Erythroblast (primary cell): ENCODE results near the gene SLC9A3.

ENCODE experiments used
- DNase-seq, 2 experiments: peaks; one replicate each; lab custom pipeline; 2025; lab: John Stamatoyannopoulos, UW
- GATA1 ChIP-seq: IDR thresholded peaks from 2 replicates; pipeline ENCODE4 v1.6.1; 2011; ENCODE audit warnings: low read depth, mild to moderate bottlenecking, control low read depth, low read length, moderate library complexity
- POLR2A ChIP-seq: IDR thresholded peaks from 2 replicates; pipeline ENCODE4 v1.6.1; 2011; ENCODE audit warnings: mild to moderate bottlenecking, low read length

SLC9A3 gene

GRCh38 chr5:424301-425110, 99.7 kb downstream of the SLC9A3 start:
- no peak for DNase-seq
- no peak for TF ChIP-seq GATA1
- TF ChIP-seq POLR2A = no peak

GRCh38 chr5:423626-424261, 100.5 kb downstream of the SLC9A3 start:
- DNase-seq = peak; percentile 17 to 21
- TF ChIP-seq GATA1 (no peak), POLR2A (no peak)

GRCh38 chr5:423233-423565, 101.0 kb downstream of the SLC9A3 start:
- TF ChIP-seq GATA1 (no peak), POLR2A (no peak)
- DNase-seq = no peak

- DNase-seq = no peak
- TF ChIP-seq POLR2A (no peak), GATA1 (no peak)
Measured at GRCh38 chr5:422323-423232, 101.7 kb downstream of the SLC9A3 start.

- TF ChIP-seq GATA1 (no peak), POLR2A (no peak)
- no peak for DNase-seq
Measured at GRCh38 chr5:421901-422300, 102.3 kb downstream of the SLC9A3 start.

GRCh38 chr5:421287-421880, 102.9 kb downstream of the SLC9A3 start:
- no peak for DNase-seq
- TF ChIP-seq POLR2A (no peak), GATA1 (no peak)

- TF ChIP-seq POLR2A = no peak
- DNase-seq = no peak
Measured at GRCh38 chr5:420632-421286, 103.5 kb downstream of the SLC9A3 start.
